AG10803 (cell line): ENCODE measurements around the gene GALNT2.

Experiments used
- DNase-seq: peaks from one replicate; pipeline ENCODE4 v3.0.0; 2010; ENCODE audit warnings: low read depth
- H3K4me3 ChIP-seq: 2 replicates; pipeline ENCODE4 v1.5.1; 2011; ENCODE audit warnings: mild to moderate bottlenecking, low read length, control low read depth
- TF ChIP-seq, protein P1 (sequence below): conservative IDR thresholded peaks from 2 replicates; pipeline ENCODE4 v1.5.1; 2011; ENCODE audit warnings: mild to moderate bottlenecking, low read length, control low read depth, inconsistent platforms

GALNT2 gene

DNA sequence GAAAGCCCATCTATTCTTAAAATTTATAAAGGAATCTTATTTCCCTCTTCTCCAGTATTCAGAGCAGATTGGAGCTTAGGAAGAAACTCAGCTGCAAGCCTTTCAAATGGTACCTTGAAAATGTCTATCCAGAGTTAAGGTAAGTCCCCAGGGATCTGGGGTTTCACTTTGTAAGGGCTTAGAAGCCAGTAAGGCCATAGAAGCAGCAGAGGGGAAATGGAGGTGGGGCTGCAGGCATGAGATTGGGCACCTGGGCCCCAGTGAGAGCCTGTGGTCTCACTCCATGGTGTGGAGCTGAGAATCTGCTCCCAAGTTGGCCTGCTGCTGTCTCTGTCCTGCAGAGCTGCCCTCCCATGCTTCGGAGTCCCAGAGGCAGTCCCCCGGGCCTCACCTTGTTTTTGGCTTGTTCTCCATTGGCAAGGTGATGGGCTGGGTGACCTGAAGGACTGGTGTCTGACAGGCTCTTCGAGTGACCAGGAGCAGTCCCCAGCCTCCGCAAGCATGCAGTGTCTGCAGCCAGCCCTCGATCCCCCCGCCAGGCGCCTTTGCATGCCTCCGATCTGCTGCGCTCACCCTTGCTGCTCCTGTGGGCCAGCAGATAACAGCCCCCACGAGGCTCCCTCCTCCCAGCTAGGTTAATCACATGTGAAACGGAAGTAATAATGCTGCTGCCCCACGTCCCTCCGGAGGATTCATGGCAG lies 196.0 kb downstream of the GALNT2 start:
- DNase-seq = no peak
- H3K4me3 ChIP-seq = no peak overlapping the region
- TF ChIP-seq, protein P1, sequence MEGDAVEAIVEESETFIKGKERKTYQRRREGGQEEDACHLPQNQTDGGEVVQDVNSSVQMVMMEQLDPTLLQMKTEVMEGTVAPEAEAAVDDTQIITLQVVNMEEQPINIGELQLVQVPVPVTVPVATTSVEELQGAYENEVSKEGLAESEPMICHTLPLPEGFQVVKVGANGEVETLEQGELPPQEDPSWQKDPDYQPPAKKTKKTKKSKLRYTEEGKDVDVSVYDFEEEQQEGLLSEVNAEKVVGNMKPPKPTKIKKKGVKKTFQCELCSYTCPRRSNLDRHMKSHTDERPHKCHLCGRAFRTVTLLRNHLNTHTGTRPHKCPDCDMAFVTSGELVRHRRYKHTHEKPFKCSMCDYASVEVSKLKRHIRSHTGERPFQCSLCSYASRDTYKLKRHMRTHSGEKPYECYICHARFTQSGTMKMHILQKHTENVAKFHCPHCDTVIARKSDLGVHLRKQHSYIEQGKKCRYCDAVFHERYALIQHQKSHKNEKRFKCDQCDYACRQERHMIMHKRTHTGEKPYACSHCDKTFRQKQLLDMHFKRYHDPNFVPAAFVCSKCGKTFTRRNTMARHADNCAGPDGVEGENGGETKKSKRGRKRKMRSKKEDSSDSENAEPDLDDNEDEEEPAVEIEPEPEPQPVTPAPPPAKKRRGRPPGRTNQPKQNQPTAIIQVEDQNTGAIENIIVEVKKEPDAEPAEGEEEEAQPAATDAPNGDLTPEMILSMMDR = no peak

DNA sequence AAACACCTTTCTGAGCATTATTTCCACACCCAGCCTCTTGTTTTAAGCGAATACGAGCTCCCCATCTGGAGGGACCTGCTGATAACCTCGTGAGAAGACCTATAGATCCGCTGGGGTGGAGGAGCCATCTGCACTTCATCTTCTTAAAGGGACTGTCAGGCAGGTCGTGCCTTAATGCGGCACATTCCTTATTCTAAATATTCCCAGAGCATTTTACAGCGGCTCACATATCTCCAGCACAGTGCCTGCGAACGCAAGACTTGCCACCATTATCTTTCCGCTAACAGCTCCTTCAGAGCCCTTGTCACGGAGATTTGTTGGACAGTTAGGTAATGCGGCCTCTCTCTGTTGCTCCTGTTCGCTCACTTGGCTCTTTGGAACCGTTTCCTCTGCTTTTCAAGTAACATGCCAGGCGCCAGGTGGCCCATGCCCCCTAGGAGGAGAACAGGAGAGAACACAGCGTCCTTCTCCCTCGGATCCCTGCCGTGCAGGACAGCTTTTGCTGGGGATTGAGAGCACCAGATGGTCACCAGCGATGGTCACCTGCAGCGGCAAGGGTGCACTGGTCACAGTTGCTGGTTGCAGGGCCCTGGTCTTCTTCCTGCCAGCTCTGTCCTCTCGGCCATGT lies 196.6 kb downstream of the GALNT2 start:
- no peak for DNase-seq
- TF ChIP-seq, protein P1 = no peak
- H3K4me3 ChIP-seq = no peak overlapping the region

DNA sequence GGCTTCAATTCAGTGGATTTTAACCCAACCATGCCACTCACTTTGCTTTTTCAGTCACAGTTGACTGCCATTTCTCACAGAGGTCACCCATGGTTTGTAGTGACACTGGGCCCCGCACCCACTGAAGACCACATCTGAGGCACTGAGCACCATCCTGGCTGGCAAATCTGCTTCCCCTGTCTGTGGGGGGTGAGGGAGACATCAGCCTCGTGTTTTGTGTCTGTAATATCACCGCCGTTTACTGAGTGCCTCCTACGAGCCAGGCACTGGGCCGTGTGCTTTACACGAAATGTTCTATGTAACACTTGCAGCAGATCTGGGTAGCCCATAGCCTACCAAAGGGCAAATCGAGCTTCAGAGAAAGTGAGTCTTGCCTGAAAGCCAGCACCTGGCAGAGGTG lies 197.3 kb downstream of the GALNT2 start:
- DNase-seq = no peak

DNA sequence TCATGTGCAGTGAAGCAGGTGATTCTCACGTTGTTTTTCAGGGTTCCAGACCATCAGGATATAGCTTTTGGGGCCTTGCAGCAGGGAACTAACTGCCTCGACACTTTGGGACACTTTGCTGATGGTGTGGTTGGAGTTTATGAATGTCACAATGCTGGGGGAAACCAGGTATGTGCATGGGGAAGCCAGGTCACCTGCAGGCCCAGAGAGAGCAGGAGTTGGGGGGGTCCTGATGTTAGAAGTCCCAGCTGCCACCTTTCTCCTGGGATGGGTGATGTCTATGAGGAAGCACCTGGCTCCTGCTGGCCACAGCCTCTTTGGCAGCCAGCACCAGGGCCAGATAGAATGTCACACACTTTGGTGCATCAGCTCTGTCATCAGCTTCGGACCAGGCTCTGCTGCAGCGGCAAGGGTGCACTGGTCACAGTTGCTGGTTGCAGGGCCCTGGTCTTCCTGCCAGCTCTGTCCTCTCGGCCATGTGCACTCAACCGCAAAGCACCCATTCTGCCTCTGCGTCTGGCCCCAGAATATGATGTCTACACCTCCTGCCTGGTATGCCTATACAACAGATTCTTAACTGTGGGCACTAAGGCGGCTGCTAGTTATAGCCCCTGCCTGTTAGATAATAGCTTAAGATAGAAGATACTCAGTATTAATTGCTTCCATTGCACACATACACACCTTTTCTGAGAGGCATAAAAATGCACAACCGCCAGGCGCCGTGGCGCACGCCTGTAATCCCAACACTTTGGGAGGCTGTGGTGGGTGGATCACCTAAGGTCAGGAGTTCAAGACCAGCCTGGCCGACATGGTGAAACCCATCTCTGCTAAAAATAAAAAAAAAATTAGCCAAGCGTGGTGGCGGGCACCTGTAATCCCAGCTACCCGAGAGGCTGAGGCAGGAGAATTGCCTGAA lies 198.4 kb downstream of the GALNT2 start:
- TF ChIP-seq, protein P1 = no peak
- no peak for DNase-seq
- H3K4me3 ChIP-seq = no peak overlapping the region

More for the DNA sequence above, 197.3 kb downstream of the GALNT2 start:
- TF ChIP-seq, protein P1 = no peak
- no peak overlapping the region for H3K4me3 ChIP-seq

DNA sequence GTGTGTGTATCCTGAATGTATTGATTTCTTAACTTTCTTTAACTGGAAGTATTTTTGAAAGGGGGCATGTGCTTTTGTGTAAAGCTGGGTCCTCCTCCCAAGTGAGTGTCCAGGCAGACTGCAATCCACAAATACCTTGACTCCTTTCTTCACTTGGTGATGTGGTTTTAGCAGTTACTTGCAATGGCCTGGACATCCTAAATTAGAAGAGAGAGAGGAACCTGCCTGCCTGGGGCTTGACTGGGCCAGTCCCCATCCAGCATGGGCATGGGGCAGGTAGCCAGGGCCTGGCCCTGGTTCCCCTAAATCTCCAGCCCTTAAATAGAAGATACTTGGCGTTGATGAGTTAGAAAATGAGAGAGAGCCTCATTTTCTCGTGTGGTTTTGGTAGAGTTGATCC lies 199.4 kb downstream of the GALNT2 start:
- H3K4me3 ChIP-seq = no peak overlapping the region
- no peak for DNase-seq
- TF ChIP-seq, protein P1 = no peak

DNA sequence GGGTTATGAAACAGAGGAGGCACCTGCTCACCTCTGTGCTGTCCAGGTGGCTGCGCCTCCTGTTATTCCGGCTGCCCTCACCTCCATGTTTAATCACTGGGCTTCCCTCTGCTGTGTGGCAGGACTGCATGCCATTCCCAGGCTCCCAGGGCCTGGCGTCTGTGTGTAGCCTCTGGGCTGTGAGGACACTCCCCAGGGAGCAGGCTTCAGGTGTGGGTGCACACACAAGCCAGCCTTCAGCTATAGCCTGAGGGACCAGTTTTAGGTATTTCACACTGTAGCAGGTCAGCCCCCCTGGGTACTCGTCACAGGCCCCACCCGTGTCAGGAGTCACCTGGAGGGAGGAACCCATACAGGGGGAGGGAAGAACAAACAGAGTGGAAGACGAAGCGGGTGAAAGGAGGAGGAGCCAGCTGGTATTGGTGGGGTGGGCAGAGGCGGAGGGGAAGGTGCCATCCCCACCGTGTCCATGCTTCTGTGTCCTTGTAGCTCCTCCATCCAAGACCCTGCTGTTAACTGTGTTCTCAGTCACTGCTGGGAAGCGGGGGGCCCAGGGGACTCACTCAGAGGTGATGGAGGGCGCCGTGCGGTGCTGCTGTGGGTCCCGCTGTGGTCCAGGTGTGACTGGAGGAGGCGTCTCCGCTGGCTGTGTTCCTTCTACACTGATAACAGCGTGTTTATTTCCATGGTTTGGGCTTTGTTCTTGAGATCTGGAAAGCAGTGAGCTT lies 200.5 kb downstream of the GALNT2 start:
- TF ChIP-seq, protein P1 = no peak

More for the DNA sequence above, 200.5 kb downstream of the GALNT2 start:
- DNase-seq = no peak
- no peak overlapping the region for H3K4me3 ChIP-seq
